ENCODE data around the gene CXCL3.
A peak's percentile ranks its signal among the peaks of the same experiment; 100 is the strongest.
"Not testable (repeated sequence)": the region's sequence is repeated elsewhere in the genome, so short reads cannot be mapped to it uniquely, and the experiment has no call there.

Gene CXCL3

DNA sequence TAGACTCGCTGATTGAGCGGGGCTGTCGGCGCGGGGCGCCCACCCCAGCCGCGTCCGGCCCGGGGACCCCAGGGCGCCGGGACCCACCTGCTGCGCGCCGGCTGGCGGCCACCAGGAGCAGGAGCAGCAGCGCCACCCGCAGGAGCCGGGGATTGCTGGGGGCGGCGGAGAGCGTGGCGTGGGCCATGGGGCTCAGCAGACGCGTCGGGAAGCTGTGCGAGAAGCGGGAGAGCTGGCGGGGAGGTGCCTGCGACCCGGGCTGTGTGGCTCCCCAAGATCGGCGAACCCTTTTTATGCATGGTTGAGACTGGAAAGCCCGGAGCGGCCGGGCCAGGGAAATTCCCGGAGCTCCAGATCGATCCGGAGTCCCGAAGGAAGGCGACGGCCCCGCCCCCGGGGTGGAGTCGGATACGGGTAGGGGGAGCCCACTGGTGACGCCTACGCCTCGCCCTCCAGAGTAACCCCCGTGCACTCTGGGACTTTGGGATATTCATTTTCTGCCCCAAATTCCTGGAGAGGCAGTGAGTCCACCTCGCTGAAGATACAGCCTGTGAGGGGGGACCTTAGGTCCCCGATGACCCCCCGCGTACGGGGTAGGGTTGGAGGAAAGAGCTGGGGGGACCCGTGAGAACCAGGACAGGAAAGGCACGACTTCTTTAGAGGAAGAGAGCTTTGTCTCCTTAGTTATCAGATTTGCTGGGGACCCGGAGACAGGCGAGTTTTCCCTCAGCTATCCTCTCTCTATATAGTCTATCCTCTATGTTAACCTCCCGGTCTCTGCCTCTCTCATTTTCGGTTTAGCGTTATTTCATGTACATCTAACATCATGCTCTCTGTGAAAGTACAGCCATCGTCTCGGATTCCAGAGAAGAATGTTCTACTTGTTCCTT lies at the start of gene CXCL3:
Gene CXCL3, minus strand, starts transcription at position 265 of the 890 bp plus-strand sequence. Its CDS starts 78 bp downstream, at position 187.
- H3K36me3 ChIP-seq (ENCODE audit: control insufficient read depth, insufficient read depth, low read length), result no peaks in the 10 kb centered on the region
- H3K9ac ChIP-seq (ENCODE audit: low read length), result peak within 1 kb of the TSS; percentile 72
- peak within 1 kb of the TSS; percentile 85 for H3K4me3 ChIP-seq (ENCODE audit: low read depth, low read length)
- H3K27me3 ChIP-seq (ENCODE audit: control insufficient read depth, insufficient read depth, low read length), result peaks cover 9% of the 10 kb centered on the region
- no peak within 1 kb of the TSS for H3K27ac ChIP-seq (ENCODE audit: low read depth, low read length)
- peaks cover 14% of the 10 kb centered on the region for H3K4me1 ChIP-seq (ENCODE audit: control insufficient read depth, insufficient read depth, low read length)
- no peaks in the 10 kb centered on the region for H3K9me3 ChIP-seq (ENCODE audit: control insufficient read depth, insufficient read depth, low read depth, low read length)

DNA sequence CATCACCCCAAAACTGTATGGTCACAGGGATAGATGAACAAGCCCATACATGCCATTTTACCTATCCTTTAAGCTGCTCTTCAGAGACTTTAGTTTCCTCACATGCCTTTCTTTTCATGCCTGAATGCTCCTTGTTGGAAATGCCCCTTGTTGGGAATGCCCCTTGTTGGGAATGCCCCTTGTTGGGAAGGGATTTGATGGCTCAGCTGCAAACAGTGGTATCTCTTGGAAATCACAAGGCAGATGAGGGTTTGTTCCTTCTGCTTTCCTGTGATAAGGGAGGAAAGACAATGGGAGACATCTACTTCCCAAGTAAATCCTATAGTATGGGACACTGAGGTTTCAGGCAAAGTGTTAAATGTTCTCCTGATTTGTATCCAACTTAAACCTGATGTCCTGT lies 49.0 kb upstream of the CXCL3 start:
- H3K27ac ChIP-seq (ENCODE audit: low read depth, low read length), result no peak overlapping the region
- no peak overlapping the region for H3K4me3 ChIP-seq (ENCODE audit: low read depth, low read length)
- H3K27me3 ChIP-seq (ENCODE audit: control insufficient read depth, insufficient read depth, low read length), result no peaks in the 10 kb centered on the region
- no peaks in the 10 kb centered on the region for H3K9me3 ChIP-seq (ENCODE audit: control insufficient read depth, insufficient read depth, low read depth, low read length)
- H3K9ac ChIP-seq (ENCODE audit: low read length), result no peak overlapping the region
- H3K36me3 ChIP-seq (ENCODE audit: control insufficient read depth, insufficient read depth, low read length), result no peaks in the 10 kb centered on the region
- H3K4me1 ChIP-seq (ENCODE audit: control insufficient read depth, insufficient read depth, low read length), result no peaks in the 10 kb centered on the region

DNA sequence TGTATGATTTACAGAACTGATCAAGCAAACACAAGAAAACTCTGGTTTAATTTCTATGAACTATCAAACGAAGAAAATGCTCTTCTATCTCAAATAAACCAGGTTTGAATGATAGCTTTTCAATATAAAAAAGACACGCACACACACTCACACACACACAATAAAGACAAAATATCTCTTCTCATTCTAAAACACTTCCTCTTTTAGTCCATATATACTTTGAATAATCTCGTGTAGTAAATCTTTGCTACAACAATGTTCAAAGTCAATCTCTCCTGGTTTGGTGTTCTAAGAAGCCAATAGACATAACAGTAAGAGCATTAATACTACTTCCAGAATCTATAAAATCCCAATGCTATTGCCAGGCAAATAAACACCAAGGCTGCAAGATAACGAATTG lies 47.2 kb upstream of the CXCL3 start:
- Histone ChIP-seq H3K4me1 (ENCODE audit: control insufficient read depth, insufficient read depth, low read length) (no peaks in the 10 kb centered on the region), H3K9ac (ENCODE audit: low read length) (no peak overlapping the region), H3K4me3 (ENCODE audit: low read depth, low read length) (no peak overlapping the region), H3K36me3 (ENCODE audit: control insufficient read depth, insufficient read depth, low read length) (no peaks in the 10 kb centered on the region), H3K9me3 (ENCODE audit: control insufficient read depth, insufficient read depth, low read depth, low read length) (no peaks in the 10 kb centered on the region), H3K27me3 (ENCODE audit: control insufficient read depth, insufficient read depth, low read length) (no peaks in the 10 kb centered on the region), H3K27ac (ENCODE audit: low read depth, low read length) (no peak overlapping the region)

DNA sequence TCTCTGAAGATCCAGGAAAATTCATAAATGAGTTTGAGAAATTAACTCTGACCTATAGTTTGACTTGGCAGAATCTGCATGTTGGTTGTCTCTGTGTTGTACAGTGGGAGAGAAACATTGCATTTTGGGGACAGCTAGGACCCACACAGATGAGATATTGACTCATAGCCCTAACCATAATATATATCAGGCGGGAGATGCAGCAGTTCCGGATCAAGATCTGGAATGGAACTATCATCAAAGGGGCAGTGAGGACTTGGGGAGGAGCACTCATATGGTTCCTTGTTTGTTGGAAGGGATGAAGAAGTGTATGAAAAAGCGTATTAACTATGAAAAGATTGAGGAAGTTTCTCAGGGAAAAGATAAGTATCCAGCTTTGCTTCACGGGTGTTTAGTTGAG lies 46.5 kb upstream of the CXCL3 start:
- H3K36me3 ChIP-seq (ENCODE audit: control insufficient read depth, insufficient read depth, low read length), result no peaks in the 10 kb centered on the region
- no peak overlapping the region for H3K4me3 ChIP-seq (ENCODE audit: low read depth, low read length)
- no peak overlapping the region for H3K27ac ChIP-seq (ENCODE audit: low read depth, low read length)
- no peak overlapping the region for H3K9ac ChIP-seq (ENCODE audit: low read length)
- H3K9me3 ChIP-seq (ENCODE audit: control insufficient read depth, insufficient read depth, low read depth, low read length), result no peaks in the 10 kb centered on the region
- H3K27me3 ChIP-seq (ENCODE audit: control insufficient read depth, insufficient read depth, low read length), result no peaks in the 10 kb centered on the region
- no peaks in the 10 kb centered on the region for H3K4me1 ChIP-seq (ENCODE audit: control insufficient read depth, insufficient read depth, low read length)

DNA sequence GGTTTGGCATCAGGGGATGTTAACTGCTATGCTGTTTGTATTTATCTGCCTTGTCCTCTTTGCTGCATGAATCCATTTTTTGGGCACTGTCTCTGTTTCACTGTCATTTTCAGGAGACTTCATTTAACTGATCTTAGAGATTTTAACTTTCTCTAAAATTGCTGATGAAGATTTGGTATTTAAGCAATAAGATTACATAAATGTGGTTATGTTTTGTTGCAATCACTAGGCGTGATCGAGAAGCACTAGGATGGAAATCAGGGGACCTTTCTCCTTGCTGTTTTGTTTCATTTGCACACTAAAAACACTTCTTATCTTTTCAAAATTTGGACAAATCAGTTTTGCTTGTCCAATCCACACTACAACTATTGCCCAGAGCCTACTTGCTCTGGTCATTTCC lies 45.1 kb upstream of the CXCL3 start:
- Histone ChIP-seq H3K27me3 (ENCODE audit: control insufficient read depth, insufficient read depth, low read length) (no peaks in the 10 kb centered on the region), H3K9me3 (ENCODE audit: control insufficient read depth, insufficient read depth, low read depth, low read length) (no peaks in the 10 kb centered on the region), H3K9ac (ENCODE audit: low read length) (no peak overlapping the region), H3K4me3 (ENCODE audit: low read depth, low read length) (no peak overlapping the region), H3K4me1 (ENCODE audit: control insufficient read depth, insufficient read depth, low read length) (no peaks in the 10 kb centered on the region), H3K36me3 (ENCODE audit: control insufficient read depth, insufficient read depth, low read length) (no peaks in the 10 kb centered on the region), H3K27ac (ENCODE audit: low read depth, low read length) (no peak overlapping the region)

DNA sequence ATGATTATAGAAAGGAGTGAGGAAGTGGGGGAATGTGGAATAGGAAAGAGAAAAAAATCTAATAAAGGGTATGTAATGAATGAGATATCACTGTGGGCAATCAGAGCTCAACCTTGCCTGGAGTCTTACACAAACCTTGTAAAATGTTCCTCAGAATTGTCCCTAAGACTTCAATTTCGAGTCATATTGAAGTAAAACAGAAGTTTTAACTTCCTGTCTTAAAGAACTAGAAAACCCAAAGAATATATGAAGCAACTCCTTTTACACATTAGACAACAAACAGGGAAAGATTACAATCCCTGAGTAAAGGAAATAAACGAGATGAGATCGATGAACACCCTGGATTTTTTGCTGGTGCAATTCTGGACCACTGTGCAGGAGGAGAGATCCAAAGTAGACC lies 42.5 kb upstream of the CXCL3 start:
- no peak overlapping the region for H3K4me3 ChIP-seq (ENCODE audit: low read depth, low read length)
- H3K36me3 ChIP-seq (ENCODE audit: control insufficient read depth, insufficient read depth, low read length), result no peaks in the 10 kb centered on the region
- H3K4me1 ChIP-seq (ENCODE audit: control insufficient read depth, insufficient read depth, low read length), result no peaks in the 10 kb centered on the region
- no peaks in the 10 kb centered on the region for H3K27me3 ChIP-seq (ENCODE audit: control insufficient read depth, insufficient read depth, low read length)
- H3K9ac ChIP-seq (ENCODE audit: low read length), result no peak overlapping the region
- H3K27ac ChIP-seq (ENCODE audit: low read depth, low read length), result no peak overlapping the region
- no peaks in the 10 kb centered on the region for H3K9me3 ChIP-seq (ENCODE audit: control insufficient read depth, insufficient read depth, low read depth, low read length)

DNA sequence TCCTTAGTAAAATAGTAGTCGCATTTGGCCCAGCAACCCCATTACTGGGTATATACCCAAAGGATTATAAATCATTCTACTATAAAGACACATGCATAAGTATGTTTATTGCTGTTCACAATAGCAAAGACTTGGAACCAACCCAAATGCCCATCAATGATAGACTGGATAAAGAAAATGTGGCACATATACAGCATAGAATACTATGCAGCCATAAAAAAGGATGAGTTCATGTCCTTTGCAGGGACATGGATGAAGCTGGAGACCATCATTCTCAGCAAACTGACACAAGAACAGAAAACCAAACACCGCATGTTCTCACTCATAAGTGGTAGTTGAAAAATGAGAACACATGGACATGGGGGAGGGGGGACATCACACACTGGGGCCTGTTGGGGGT lies 41.9 kb upstream of the CXCL3 start:
- not testable (repeated sequence) for H3K4me3 ChIP-seq (ENCODE audit: low read depth, low read length); H3K36me3 ChIP-seq (ENCODE audit: control insufficient read depth, insufficient read depth, low read length); H3K9me3 ChIP-seq (ENCODE audit: control insufficient read depth, insufficient read depth, low read depth, low read length); H3K9ac ChIP-seq (ENCODE audit: low read length); H3K27me3 ChIP-seq (ENCODE audit: control insufficient read depth, insufficient read depth, low read length); H3K4me1 ChIP-seq (ENCODE audit: control insufficient read depth, insufficient read depth, low read length); H3K27ac ChIP-seq (ENCODE audit: low read depth, low read length)

DNA sequence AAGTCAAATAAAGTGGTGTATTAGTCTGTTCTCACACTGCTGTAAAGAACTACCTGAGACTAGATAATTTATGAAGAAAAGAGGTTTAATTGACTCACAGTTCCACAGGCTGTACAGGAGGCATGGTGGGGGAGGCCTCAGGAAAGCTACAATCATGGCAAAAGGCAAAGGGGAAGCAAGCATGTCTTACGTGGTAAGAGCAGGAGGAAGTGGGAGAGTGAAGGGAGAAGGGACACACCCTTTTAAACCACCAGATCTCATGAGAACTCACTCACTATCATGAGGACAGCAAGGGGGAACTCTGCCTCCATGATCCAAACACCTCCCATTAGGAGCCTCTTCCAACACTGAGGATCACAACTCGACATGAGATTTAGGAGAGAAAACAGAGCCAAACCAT lies 40.5 kb upstream of the CXCL3 start:
- not testable (repeated sequence) for H3K27me3 ChIP-seq (ENCODE audit: control insufficient read depth, insufficient read depth, low read length); H3K27ac ChIP-seq (ENCODE audit: low read depth, low read length); H3K36me3 ChIP-seq (ENCODE audit: control insufficient read depth, insufficient read depth, low read length); H3K4me3 ChIP-seq (ENCODE audit: low read depth, low read length); H3K4me1 ChIP-seq (ENCODE audit: control insufficient read depth, insufficient read depth, low read length); H3K9ac ChIP-seq (ENCODE audit: low read length); H3K9me3 ChIP-seq (ENCODE audit: control insufficient read depth, insufficient read depth, low read depth, low read length)

DNA sequence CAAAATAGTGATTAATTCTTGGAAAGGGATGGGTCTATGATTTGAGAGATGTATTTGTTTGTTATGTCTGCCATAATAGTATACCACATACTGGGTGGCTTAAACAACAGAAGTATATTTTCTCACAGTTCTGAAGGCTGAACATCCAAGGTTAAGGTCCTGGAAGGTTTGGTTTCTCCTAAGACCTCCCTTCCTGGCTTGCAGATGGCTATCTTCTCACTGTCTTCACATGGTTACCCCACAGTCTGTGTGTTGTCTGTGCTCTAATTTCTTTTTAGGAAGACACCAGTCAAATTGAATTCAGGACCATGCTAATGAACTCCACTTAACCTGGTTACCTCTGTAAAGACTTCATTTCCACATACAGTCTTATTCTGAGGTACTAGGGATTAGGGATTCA lies 34.9 kb upstream of the CXCL3 start:
- H3K4me3 ChIP-seq (ENCODE audit: low read depth, low read length), result no peak overlapping the region
- peaks cover 16% of the 10 kb centered on the region for H3K9me3 ChIP-seq (ENCODE audit: control insufficient read depth, insufficient read depth, low read depth, low read length)
- no peak overlapping the region for H3K27ac ChIP-seq (ENCODE audit: low read depth, low read length)
- H3K36me3 ChIP-seq (ENCODE audit: control insufficient read depth, insufficient read depth, low read length), result no peaks in the 10 kb centered on the region
- no peaks in the 10 kb centered on the region for H3K4me1 ChIP-seq (ENCODE audit: control insufficient read depth, insufficient read depth, low read length)
- H3K27me3 ChIP-seq (ENCODE audit: control insufficient read depth, insufficient read depth, low read length), result no peaks in the 10 kb centered on the region
- no peak overlapping the region for H3K9ac ChIP-seq (ENCODE audit: low read length)

DNA sequence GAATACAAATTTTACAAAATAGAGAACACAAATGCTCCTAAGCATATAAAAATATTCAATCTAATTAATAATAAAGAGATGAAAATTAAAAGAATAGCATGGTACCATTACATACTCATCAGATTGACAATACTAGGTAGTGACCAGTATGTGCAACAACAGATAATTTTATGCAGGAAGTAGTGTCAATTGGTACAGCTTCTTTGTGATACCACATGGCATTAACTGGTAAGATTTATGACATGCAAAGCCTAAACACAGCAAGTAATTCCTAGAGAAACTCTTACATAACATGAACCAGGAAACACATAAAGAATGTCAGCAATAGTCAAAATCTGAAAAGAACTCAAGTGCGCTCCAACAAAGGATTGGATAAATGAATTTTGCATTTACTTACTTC lies 34.2 kb upstream of the CXCL3 start:
- Histone ChIP-seq H3K27ac (ENCODE audit: low read depth, low read length) (no peak overlapping the region), H3K36me3 (ENCODE audit: control insufficient read depth, insufficient read depth, low read length) (no peaks in the 10 kb centered on the region), H3K9me3 (ENCODE audit: control insufficient read depth, insufficient read depth, low read depth, low read length) (peaks cover 19% of the 10 kb centered on the region), H3K9ac (ENCODE audit: low read length) (no peak overlapping the region), H3K4me1 (ENCODE audit: control insufficient read depth, insufficient read depth, low read length) (no peaks in the 10 kb centered on the region), H3K4me3 (ENCODE audit: low read depth, low read length) (no peak overlapping the region), H3K27me3 (ENCODE audit: control insufficient read depth, insufficient read depth, low read length) (no peaks in the 10 kb centered on the region)

DNA sequence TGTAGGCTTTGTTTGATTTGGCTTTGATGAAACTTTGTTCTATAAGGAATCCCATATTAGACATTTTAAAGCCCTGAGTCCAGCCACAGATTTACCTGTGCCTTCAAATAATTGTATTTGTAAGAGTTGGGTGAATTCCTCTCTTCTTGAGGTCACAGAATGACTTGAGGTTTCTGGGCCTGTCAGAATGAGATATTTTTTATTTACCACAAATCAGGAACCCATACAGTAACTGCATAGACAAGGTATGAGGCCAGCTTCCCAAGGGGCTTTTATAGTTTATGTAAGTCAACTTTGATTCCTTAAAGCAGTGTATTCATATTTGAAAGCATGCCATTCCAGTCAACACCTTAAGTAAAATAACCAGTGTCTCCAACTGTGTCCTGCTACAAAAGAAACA lies 29.1 kb upstream of the CXCL3 start:
- no peak overlapping the region for H3K9ac ChIP-seq (ENCODE audit: low read length)
- 0 out of 2 replicates have a peak, but pooled peaks cover 3% of the 10 kb centered on the region for H3K4me1 ChIP-seq (ENCODE audit: control insufficient read depth, insufficient read depth, low read length)
- peaks cover 21% of the 10 kb centered on the region for H3K9me3 ChIP-seq (ENCODE audit: control insufficient read depth, insufficient read depth, low read depth, low read length)
- H3K27ac ChIP-seq (ENCODE audit: low read depth, low read length), result no peak overlapping the region
- H3K36me3 ChIP-seq (ENCODE audit: control insufficient read depth, insufficient read depth, low read length), result no peaks in the 10 kb centered on the region
- H3K4me3 ChIP-seq (ENCODE audit: low read depth, low read length), result no peak overlapping the region
- H3K27me3 ChIP-seq (ENCODE audit: control insufficient read depth, insufficient read depth, low read length), result no peaks in the 10 kb centered on the region
